ENCODE results near the gene TMEM179.

DNA sequence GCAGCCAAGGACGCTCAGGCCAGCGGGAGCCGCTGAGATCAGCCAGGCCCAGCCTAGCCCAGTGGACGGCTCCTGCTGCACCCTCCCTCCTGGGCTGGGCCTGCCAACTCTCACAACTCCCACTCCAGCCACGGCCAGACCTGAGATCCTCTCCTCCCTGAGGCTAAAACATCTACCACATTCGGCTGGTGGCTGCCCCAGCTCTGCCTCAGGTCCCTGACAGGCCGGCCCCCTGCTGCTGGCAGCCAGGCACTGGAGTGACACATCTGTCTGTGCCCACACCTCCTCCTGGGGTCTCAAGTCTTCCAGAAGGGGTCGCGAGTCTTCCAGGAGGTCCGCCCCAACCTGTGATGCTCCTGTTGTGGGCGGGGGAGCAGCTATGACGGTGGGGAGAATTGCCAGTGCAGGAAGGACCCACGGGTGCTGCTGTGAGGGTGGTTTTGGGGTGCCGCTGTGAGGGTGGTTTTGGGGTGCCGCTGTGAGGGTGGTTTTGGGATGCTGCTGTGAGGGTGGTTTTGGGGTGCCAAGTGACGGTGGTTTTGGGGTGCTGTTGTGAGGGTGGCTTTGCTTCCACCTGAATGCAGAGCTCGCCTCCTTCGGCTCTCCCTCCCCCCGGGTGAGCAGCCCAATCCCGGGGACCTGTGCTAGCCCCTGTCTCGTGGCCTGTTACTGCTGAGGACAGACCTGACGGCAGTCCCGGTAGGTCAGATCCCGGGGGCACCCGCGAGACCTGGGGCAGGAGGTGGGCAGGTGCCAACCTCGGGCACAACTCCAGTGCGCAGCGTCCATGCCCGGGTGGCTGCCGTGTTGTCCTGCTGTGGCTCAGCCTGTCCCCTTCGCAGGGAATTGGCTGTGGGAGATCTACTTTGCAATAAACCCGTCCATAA is 52.5 kb downstream of the TMEM179 start:
- TF ChIP-seq SRF (IDR thresholded peaks at IDR 0.05; ENCODE audit: low read depth in 2 of 2, low read length in 2 of 2) = no peak
- TF ChIP-seq, protein P1, sequence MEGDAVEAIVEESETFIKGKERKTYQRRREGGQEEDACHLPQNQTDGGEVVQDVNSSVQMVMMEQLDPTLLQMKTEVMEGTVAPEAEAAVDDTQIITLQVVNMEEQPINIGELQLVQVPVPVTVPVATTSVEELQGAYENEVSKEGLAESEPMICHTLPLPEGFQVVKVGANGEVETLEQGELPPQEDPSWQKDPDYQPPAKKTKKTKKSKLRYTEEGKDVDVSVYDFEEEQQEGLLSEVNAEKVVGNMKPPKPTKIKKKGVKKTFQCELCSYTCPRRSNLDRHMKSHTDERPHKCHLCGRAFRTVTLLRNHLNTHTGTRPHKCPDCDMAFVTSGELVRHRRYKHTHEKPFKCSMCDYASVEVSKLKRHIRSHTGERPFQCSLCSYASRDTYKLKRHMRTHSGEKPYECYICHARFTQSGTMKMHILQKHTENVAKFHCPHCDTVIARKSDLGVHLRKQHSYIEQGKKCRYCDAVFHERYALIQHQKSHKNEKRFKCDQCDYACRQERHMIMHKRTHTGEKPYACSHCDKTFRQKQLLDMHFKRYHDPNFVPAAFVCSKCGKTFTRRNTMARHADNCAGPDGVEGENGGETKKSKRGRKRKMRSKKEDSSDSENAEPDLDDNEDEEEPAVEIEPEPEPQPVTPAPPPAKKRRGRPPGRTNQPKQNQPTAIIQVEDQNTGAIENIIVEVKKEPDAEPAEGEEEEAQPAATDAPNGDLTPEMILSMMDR (IDR thresholded peaks at IDR 0.05 in 2 of 3, conservative IDR thresholded peaks at IDR 0.05 in 1 of 3; ENCODE audit: control insufficient read depth in 2 of 3, extremely low read depth in 1 of 3, insufficient read depth in 1 of 3, low read depth in 3 of 3, low read length in 3 of 3) = no peak
- no peak for TF ChIP-seq RBBP5 (conservative IDR thresholded peaks at IDR 0.05)
- TF ChIP-seq, protein P2, sequence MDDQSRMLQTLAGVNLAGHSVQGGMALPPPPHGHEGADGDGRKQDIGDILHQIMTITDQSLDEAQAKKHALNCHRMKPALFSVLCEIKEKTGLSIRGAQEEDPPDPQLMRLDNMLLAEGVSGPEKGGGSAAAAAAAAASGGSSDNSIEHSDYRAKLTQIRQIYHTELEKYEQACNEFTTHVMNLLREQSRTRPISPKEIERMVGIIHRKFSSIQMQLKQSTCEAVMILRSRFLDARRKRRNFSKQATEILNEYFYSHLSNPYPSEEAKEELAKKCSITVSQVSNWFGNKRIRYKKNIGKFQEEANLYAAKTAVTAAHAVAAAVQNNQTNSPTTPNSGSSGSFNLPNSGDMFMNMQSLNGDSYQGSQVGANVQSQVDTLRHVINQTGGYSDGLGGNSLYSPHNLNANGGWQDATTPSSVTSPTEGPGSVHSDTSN (IDR thresholded peaks at IDR 0.05; ENCODE audit: insufficient replicate concordance, low read depth, low read length) = no peak
- no peak for TF ChIP-seq MXI1 (IDR thresholded peaks at IDR 0.05; ENCODE audit: low read depth, low read length)
- no peak for TF ChIP-seq NFYB (IDR thresholded peaks at IDR 0.05; ENCODE audit: insufficient read depth, low read depth, low read length)
- no peak for TF ChIP-seq SREBF2 (IDR thresholded peaks at IDR 0.05; ENCODE audit: low read length)
- no peak for TF ChIP-seq RAD21 (IDR thresholded peaks at IDR 0.05; ENCODE audit: insufficient read depth, low read depth, low read length)
- no peak for TF ChIP-seq EP300 (IDR thresholded peaks at IDR 0.05; ENCODE audit: borderline replicate concordance in 1 of 2, control insufficient read depth in 1 of 2, low read depth in 2 of 2, low read length in 2 of 2)
